Astrocyte of the cerebellum (primary cell): ENCODE measurements around the gene BHLHE41.
A peak's percentile ranks its signal among the peaks of the same experiment; 100 is the strongest.

Experiments used
- DNase-seq: peaks from one replicate; pipeline ENCODE4 v3.0.0-alpha.2; 2011; ENCODE audit warnings: low read depth
- H3K4me3 ChIP-seq: 2 replicates; pipeline ENCODE4 v1.5.1; 2011; ENCODE audit warnings: mild to moderate bottlenecking, low read depth, low read length, moderate library complexity
- in situ Hi-C: cut with HindIII; loops from 2 replicates; pipeline ENCODE4 v1.10.0; 2017; ENCODE audit warnings: low sequenced_read_pairs
- TF ChIP-seq, protein P1 (sequence below): IDR thresholded peaks from 2 replicates; pipeline ENCODE4 v1.5.1; 2012; ENCODE audit warnings: low read length, low read depth, moderate library complexity, mild to moderate bottlenecking; ENCODE audit errors: missing control alignments

BHLHE41 gene

DNA sequence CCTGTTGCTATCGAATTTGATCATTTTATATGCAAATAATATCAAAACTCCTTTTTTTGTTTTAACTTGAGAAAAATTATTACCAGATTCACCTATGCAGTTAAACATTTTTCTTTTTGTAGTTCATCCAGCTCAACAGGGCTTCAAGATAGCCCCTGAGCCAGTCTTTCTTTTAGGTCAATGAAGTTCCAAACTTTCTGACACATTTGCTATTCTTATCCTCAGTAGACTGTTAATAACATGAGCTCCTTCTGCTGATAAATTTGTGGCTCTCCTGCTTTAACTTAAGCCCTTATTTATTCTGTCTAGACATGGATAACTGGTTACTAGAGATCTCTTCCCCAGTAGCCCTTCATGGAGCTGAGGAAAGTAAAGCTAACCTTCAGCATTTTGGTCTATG, 37.3 kb upstream of the BHLHE41 start:
- DNase-seq: no peak
- TF ChIP-seq, protein P1, sequence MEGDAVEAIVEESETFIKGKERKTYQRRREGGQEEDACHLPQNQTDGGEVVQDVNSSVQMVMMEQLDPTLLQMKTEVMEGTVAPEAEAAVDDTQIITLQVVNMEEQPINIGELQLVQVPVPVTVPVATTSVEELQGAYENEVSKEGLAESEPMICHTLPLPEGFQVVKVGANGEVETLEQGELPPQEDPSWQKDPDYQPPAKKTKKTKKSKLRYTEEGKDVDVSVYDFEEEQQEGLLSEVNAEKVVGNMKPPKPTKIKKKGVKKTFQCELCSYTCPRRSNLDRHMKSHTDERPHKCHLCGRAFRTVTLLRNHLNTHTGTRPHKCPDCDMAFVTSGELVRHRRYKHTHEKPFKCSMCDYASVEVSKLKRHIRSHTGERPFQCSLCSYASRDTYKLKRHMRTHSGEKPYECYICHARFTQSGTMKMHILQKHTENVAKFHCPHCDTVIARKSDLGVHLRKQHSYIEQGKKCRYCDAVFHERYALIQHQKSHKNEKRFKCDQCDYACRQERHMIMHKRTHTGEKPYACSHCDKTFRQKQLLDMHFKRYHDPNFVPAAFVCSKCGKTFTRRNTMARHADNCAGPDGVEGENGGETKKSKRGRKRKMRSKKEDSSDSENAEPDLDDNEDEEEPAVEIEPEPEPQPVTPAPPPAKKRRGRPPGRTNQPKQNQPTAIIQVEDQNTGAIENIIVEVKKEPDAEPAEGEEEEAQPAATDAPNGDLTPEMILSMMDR: no peak
- no peak overlapping the region for H3K4me3 ChIP-seq
- in situ Hi-C loops: no loop called here

DNA sequence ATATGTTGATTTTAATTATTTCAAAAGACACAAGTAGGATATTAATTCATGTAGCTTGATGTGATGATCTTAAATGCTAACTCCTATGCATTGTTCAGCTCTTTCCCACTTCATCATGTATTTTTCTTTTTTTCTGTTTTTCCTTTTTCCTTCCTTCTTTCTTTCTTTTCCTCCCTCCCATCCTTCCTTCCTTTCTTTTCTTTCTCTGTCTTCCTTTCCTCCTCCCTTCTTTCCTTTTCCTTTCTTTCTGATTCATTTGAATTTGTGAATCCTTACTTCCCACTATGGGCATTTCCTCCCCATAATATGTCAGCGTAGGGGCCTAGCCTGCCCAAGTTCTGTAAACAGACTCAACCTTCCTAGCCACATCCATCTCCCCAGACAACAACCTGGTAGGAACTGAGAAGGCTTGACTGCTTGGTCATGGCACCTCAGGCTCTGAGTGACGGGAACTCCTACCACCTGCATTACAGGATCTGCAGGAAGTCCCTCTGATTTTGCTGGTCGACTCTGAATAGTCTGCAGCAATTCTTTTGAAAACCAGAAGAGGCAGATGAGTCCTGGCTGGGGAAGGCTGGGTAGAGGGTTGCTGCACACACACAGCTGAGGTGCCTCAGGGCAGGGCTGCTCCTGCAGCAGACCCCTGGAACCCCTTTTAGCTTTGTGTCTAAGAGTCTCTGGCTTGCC, 33.4 kb upstream of the BHLHE41 start:
- in situ Hi-C loops: no loop called here
- H3K4me3 ChIP-seq: no peak overlapping the region
- no peak for DNase-seq
- TF ChIP-seq, protein P1: peak; percentile 2

DNA sequence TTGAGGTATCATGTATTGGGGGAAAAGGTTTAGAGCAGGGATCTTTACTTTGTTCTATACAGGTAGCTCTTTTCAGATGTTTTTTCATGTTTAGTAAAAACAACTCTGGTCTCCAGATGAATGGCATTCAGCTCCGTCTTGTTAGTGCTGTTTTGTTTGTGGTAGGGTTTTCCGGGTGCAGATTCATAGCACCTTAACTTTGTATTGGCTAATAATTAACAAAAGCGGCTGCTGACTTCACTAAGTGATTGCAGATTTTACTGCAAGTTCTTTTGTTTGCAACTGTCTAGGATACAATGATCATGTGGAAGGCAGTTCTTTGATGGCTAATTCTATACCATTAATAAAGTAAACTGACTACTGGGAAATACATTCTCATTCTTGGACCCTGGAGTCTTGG, 32.2 kb upstream of the BHLHE41 start:
- in situ Hi-C loops: no loop called here
- no peak overlapping the region for H3K4me3 ChIP-seq
- TF ChIP-seq, protein P1: no peak
- no peak for DNase-seq

DNA sequence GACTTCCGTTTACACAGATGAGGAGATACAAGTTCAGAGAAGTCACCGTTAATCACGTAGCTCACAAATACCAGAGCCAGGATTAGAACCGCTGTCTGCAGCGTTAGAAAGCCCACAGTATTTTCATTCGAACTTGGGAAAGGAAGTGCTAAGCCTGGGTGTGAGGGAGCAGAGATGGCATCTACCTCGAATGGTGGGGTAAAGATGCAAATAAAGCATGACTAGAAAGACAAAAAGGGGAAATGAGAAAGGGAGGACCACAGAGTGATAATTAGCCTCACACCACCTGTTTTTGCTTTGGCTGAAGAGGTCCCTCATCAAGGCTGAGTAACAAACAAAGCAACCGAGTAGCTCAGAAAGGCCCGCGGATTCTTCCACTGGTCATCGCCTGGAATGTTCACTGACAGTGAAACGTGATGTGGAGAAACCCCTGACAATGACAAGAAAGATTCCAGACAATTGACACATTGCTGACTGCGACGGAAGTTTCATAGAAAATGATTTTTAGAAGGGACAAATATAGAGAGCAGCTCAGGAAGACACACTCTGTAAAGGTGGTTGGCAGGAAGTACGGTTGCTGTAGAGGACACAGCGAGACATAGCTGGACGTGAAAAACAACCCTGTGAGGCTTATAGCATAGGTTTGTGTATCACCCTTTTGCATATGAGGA, 31.5 kb upstream of the BHLHE41 start:
- in situ Hi-C loops: no loop called here
- no peak for DNase-seq
- no peak overlapping the region for H3K4me3 ChIP-seq
- TF ChIP-seq, protein P1: no peak

DNA sequence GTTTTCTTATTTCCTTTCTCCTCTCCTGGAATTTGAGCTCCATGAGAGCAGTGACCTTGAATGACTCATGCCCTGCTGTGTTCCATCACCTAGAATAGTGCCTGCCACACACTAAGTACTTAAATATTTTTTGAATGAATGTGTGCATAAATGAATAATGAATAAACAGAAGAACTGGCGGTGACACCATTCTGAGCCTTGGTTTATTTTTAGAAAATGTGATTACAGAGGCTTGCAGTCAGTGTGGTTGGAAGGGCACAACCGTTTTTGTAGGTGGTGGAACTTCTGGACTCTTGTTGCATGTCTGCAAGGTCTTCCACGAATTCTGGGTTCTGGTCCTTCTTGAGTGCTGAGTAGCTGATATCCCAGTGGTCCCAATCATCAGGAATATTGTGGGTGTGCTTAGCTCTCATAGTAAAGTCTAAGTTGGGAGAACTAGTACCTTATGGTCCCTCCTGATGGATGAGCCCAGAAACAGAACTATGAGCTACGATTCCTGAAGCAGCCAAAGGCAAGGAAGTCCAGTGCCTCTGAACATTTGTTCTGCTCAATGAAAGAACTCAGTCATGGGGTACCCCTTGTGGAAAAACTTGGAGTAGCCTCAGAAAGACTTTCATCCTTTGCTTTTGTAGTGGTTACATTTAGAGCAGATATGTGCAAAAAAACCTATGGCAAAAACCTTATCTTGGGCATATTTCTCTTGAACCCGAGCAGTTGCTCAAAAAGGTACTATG, 28.8 kb upstream of the BHLHE41 start:
- in situ Hi-C loops: no loop called here
- no peak overlapping the region for H3K4me3 ChIP-seq
- TF ChIP-seq, protein P1: peak; percentile 33
- DNase-seq: peak; percentile 83

DNA sequence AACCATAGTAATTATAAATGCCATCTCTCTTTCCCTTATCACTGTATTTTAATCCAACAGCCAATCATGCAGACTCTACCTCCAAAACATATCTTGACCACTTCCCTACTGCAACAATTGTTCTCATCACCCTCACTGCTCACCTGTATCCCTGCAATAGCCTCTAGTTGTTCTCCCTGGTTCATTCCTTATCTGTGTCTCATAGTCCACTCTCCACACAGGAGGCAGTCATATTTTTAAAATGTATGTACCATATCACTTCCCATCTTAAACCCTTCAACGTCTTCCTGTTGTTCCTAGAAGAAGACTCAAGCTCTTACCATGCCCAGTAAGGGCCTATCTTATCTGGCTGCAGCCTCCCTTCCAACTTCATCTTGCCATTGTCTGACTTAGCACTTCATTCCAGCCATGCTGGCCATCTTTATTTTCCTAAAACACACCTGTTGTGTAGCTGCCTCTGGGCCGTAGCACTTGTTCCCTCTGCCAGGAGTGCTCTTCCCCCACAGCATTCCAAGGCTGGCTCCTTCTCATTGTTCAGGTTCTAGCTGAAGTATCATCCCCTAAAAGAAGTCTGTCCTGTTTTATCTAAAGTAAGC, 27.8 kb upstream of the BHLHE41 start:
- H3K4me3 ChIP-seq: no peak overlapping the region
- in situ Hi-C loops: no loop called here
- TF ChIP-seq, protein P1: no peak
- no peak for DNase-seq
